ENCODE data around the gene WDFY1. TPM values are rescaled to one million over a fixed set of nuclear protein-coding genes. Genes with fewer than 3 reads are reported as not detected.

The WDFY1 gene
- total RNA-seq, 1 experiment from 2014 or later: 46.6 TPM

DNA sequence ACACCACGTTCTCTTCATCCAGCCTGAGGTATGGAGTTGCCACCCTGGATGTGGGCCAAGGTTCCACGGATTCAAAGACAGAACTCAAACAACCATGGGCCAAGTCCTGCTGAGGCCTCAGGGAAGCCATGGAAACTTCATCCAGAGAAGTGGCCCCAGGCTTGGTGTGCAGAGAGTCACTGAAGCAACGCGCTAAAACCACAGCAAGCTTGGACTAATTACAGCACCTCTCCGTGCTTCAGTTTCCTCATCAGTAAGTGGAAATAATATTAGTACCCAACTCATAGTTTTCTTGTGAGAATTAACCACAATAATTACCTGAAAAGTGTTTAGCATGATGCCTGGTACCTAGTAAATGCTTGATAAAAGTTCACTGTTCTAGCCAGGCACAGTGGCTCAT is 88.6 kb downstream of the WDFY1 start:
- no peak for DNase-seq (ENCODE audit: low read depth)

DNA sequence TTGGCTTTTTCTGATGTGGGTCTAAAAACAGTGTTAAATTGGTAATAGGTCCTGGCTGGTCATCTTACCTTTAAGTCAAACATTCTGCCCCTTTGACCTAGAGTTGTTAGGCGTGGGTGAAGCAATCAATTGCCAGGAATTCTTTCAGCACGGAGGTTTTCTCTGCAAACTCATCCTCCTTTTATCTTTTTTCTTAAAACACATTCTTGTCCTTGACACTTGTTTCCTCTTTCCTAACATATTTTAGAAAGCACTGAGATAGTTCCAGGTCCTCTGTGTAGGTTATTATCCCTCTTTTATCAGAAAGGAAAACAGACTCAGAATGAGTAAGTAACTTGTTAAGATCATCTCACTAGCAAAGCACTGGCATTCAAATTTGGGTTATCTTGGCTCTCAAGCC is 89.1 kb downstream of the WDFY1 start:
- no peak for DNase-seq (ENCODE audit: low read depth)

DNA sequence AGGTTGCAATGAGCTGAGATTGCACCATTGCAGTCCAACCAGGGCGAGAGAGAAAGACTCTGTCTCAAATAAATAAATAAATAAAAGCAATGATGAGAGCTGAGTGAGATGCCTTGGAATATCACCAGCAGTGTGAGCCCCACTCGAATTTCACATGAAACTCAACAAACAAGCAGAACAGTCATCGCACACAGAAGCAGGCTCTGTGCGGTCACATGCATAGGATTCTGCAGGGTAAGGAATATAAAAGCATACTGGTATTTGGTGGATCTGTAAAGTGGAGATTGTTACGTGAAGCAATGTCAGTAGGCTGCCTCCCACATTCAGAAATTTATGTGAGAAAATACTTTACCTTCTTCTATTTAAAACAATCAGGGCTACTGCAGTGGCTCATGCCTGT is 89.7 kb downstream of the WDFY1 start:
- no peak for DNase-seq (ENCODE audit: low read depth)

DNA sequence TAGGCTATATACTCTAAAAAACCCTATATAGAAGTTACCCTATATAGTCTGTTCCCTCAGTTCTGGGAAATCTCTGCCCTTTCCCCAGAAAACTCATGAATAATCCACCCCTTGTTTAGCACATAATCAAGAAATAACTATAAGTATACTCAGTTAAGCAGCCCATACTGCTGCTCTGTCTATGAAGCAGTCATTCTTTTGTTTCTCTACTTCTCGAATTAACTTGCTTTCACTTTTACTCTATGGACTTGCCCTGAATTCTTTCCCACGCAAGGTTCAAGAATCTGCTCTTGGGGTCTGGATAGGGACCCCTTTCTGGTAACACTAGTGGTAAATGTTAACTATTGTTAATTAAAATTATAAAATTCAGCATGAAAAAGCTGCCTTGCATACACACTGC is 90.4 kb downstream of the WDFY1 start:
- no peak for DNase-seq (ENCODE audit: low read depth)

GRCh38 chr2:223853425-223853837 is 91.7 kb downstream of the WDFY1 start:
- DNase-seq (ENCODE audit: low read depth): no peak

DNA sequence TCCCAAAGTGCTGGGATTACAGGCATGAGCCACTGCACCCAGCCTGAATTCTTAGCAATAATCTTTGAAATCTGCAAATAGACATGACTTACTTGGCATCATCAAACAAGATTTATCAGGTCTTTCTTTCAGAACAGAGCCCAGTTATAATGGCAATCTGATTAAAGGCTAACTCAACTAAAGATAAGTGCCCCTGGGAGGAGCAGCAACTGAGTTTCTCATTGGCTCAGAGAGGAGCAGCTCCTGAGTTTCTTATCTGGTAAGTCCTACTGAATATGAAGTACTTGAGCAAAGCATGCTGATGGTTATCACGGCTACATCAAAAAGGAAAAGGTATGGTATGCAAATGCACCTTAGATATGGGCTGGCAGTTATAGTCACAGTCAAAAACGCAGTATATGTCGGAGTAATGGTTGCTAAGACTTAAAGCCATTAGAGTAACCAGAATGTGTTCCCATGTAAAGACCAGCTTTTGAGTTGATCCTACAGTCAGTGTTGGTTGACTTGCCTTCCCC is 92.8 kb downstream of the WDFY1 start:
- DNase-seq (ENCODE audit: low read depth): no peak

DNA sequence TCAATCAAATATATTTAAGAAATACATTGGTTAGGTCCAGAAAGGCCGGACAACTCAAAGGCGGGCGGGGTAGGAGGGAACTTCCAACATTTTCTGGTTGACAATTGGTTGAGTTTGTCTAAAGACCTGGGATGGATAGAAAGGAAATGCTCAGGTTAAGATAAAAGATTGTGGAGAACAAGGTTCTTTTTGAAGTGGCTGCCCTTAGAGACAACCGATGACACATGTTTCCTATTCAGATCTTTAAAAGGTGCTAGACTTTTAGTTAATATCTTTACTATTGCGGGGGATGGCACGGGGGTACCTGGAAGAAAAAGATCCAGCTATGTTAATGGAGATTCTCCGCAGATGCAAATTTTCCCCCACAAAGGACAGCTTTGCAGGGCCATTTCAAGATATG is 97.7 kb downstream of the WDFY1 start:
- no peak for DNase-seq (ENCODE audit: low read depth)

DNA sequence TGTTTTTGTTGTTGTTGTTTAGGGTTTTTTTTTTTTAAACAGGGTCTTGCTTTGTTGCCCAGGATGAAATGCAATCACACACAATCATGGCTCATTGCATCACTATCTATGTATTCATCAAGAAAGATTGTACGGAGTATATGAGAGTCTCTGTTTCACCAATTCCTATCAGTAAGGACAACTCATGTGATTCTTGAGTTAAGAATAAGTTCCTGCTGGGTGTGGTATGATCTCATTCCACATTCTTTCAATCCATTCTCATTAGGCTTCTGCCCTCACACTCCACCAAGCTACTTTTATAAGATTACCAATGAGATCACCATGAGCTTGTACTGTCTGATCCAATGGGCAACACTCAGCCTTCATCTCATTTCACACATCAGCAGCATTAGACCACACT is 98.6 kb downstream of the WDFY1 start:
- DNase-seq (ENCODE audit: low read depth): peak; percentile 54

- DNase-seq (ENCODE audit: low read depth): no peak
These were observed 103.5 kb downstream of the WDFY1 start for GRCh38 chr2:223841436-223842190.

- DNase-seq (ENCODE audit: low read depth): peak; percentile 56
These were observed 107.7 kb downstream of the WDFY1 start, which contains the start of gene AP1S3 for GRCh38 chr2:223837287-223838061. AP1S3 (minus strand) TSS chr2:223837582; CDS start chr2:223837450, 132 bp downstream.

DNA sequence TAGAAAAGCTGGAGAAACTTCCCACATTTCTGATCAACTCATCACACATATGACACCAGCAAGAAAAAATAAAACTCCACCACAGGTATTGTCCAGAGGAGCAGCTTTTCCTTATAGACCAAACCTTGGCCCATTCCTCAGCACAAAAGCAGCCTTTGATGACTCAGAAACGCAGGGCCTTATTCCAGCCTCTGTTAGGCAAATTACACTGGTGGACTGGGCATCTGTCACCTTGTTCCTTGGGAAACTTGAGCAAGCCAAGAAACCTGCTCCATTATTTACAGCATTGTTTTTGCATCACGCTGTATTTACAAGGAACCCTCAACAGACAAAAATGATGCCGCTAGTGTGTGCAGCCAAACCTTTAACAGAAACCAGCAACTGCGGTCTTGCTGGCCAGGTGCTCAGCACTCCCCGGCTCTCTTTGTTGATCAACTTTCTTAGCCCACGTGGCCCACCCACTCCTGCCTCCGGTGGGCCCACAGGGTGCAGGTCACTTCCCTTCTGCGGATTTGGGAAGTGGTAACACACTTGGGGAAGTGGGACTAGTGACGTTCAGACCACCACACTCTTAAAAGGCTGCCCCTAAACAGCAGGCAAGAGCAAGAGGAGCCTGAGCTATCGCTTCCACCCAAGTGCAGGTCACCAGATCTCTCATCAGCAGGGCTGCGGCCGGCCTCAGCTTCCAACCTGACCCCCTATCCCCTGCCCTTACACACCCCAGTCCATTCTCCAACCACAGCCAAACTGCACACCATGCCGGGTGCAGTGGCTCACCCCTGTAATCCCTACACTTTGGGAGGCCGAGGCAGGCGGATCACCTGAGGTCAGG is 109.2 kb downstream of the WDFY1 start:
- DNase-seq (ENCODE audit: low read depth): peak; percentile 38

- DNase-seq (ENCODE audit: low read depth): no peak
These were observed 110.7 kb downstream of the WDFY1 start for GRCh38 chr2:223834431-223834830.

- no peak for DNase-seq (ENCODE audit: low read depth)
These were observed 112.8 kb downstream of the WDFY1 start for GRCh38 chr2:223832241-223832903.

- DNase-seq (ENCODE audit: low read depth): no peak
These were observed 116.0 kb downstream of the WDFY1 start for GRCh38 chr2:223829128-223829527.

DNA sequence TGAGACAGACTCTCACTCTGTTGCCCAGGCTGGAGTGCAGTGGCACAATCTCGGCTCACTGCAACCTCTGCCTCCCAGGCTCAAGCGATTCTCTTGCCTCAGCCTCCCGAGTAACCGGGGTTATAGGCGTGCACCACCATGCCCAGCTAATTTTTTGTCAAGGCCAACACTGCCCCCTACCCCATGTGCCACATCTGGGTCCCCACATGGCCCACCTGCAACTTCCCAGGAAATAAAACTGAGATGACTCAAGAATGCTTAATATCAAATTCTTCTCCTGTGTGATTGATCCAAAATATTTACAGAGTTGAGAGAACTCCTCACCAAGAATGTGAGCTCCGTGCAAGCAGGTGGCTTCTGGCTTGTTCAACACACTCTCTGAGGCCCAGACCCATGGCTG is 116.8 kb downstream of the WDFY1 start:
- no peak for DNase-seq (ENCODE audit: low read depth)

DNA sequence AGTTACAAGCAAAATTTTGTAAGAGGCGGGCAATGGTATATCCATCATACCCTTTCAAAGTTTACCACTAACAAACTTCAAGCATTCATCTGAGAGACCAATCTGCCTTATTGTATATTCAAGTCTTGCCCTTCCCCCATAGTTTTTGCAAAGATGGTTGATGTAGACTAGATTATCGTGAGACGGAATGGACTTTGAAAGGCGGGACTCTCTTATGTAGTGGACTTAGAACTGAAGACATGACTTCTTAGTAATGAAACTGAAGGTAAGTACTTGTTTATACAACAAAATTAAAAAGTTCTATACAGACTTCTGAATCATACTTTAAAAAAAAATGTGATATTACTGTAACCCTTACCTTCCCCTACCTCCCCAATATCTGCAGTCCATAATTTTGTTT is 118.1 kb downstream of the WDFY1 start:
- DNase-seq (ENCODE audit: low read depth): no peak

Other genes starting within 250 kb of the WDFY1 start
- gene AP1S3, start 107.8 kb downstream of the WDFY1 start, total RNA-seq (2014; rRNA removed; shearing (Covaris generic)): 3.0 and 5.4 TPM in 2 replicates
- gene MRPL44, start 12.1 kb upstream of the WDFY1 start, total RNA-seq (2014; rRNA removed; shearing (Covaris generic)): 29.4 and 33.5 TPM in 2 replicates
- 231 and 246 TPM in 2 replicates for gene SERPINE2, start 94.0 kb upstream of the WDFY1 start, total RNA-seq (2014; rRNA removed; shearing (Covaris generic))